Uterus (tissue), 4 donors: ENCODE measurements around the gene TRAF3IP3. TPM values are rescaled to one million over a fixed set of nuclear protein-coding genes. Genes with fewer than 3 reads are reported as not detected.

Experiments used
- DNase-seq, 2 donors: peaks; one replicate each; pipeline ENCODE4 v3.0.0-alpha.2; 2019 to 2020
- H3K27ac ChIP-seq, 2 donors: fragments of 200-600 bp; sonication (generic); 1 replicate in 1 of 2; 2 replicates in 1 of 2; pipeline ENCODE4 v1.5.1; 2016 to 2018
- H3K27me3 ChIP-seq, 2 donors: fragments of 200-600 bp; sonication (generic); one replicate each; pipeline ENCODE4 v1.5.1; 2018 to 2019; ENCODE audit warnings: control low read depth in 1 of 2
- H3K36me3 ChIP-seq, 2 donors: fragments of 200-600 bp; sonication (generic); one replicate each; pipeline ENCODE4 v1.5.1; 2019; ENCODE audit warnings: control low read depth in 1 of 2
- H3K4me1 ChIP-seq, 2 donors: fragments of 200-600 bp; sonication (generic); one replicate each; pipeline ENCODE4 v1.5.1; 2018 to 2019; ENCODE audit warnings: control low read depth in 1 of 2
- H3K4me3 ChIP-seq, 2 donors: fragments of 200-600 bp; sonication (generic); 1 replicate in 1 of 2; 2 replicates in 1 of 2; pipeline ENCODE4 v1.5.1; 2018 to 2019; ENCODE audit warnings: mild to moderate bottlenecking in 1 of 2
- H3K9me3 ChIP-seq, 2 donors: fragments of 200-600 bp; sonication (generic); one replicate each; pipeline ENCODE4 v1.5.1; 2019; ENCODE audit warnings: control low read depth in 1 of 2
- POLR2A ChIP-seq, 2 donors: fragments of 450-650 bp; IDR thresholded peaks; one replicate each; pipeline ENCODE4 v1.6.1; 2016; ENCODE audit warnings: antibody characterized with exemption in 2 of 2, mild to moderate bottlenecking in 1 of 2, moderate library complexity in 1 of 2
- intact Hi-C: fragments of 100-400 bp; cut with DNase I; formaldehyde crosslinking; loops from one replicate; pipeline ENCODE4 v1.15.1; 2023; ENCODE audit warnings: low total_unique reads
- total RNA-seq, 4 donors: library from RNA; depleted of rRNA in 3 of 4; stranded (reverse); fragments of >200 nt in 3 of 4; gene quantifications; one replicate each; pipeline versions ENCODE4 v1.1.0 to v1.2.4, GENCODE V29; 2014 to 2023
- TF ChIP-seq, protein P1 (sequence below), 4 experiments: fragments of 200-600 bp in 2 of 4; fragments of 450-650 bp in 2 of 4; sonication (generic) in 2 of 4; IDR thresholded peaks; one replicate each; pipeline ENCODE4 v1.5.1; 2016 to 2019; ENCODE audit warnings: antibody characterized with exemption in 4 of 4, mild to moderate bottlenecking in 2 of 4, moderate library complexity in 1 of 4
- donor health status: DM: yes; HTN: yes; CAD: no.

Gene TRAF3IP3
- total RNA-seq, 4 donors from 2014 or later: 1.3 to 3.2 (median 1.3) TPM; not detected in 1

- DNase-seq: no peak
- Histone ChIP-seq H3K36me3 (no peaks in the 10 kb centered on the region), H3K4me1 (no peaks in the 10 kb centered on the region), H3K27me3 (no peaks in the 10 kb centered on the region), H3K4me3 (no peak overlapping the region), H3K9me3 (no peaks in the 10 kb centered on the region), H3K27ac (no peak overlapping the region)
- TF ChIP-seq POLR2A (IDR thresholded peaks at IDR 0.05): no peak
- TF ChIP-seq, protein P1, sequence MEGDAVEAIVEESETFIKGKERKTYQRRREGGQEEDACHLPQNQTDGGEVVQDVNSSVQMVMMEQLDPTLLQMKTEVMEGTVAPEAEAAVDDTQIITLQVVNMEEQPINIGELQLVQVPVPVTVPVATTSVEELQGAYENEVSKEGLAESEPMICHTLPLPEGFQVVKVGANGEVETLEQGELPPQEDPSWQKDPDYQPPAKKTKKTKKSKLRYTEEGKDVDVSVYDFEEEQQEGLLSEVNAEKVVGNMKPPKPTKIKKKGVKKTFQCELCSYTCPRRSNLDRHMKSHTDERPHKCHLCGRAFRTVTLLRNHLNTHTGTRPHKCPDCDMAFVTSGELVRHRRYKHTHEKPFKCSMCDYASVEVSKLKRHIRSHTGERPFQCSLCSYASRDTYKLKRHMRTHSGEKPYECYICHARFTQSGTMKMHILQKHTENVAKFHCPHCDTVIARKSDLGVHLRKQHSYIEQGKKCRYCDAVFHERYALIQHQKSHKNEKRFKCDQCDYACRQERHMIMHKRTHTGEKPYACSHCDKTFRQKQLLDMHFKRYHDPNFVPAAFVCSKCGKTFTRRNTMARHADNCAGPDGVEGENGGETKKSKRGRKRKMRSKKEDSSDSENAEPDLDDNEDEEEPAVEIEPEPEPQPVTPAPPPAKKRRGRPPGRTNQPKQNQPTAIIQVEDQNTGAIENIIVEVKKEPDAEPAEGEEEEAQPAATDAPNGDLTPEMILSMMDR (IDR thresholded peaks at IDR 0.05): no peak
- intact Hi-C loops: no loop called here
These were observed 6.6 kb upstream of the TRAF3IP3 start for GRCh38 chr1:209749205-209749604.

GRCh38 chr1:209749670-209750323 lies 6.1 kb upstream of the TRAF3IP3 start:
- Histone ChIP-seq H3K27me3 (no peaks in the 10 kb centered on the region), H3K4me1 (no peaks in the 10 kb centered on the region), H3K36me3 (no peaks in the 10 kb centered on the region), H3K9me3 (no peaks in the 10 kb centered on the region), H3K4me3 (no peak overlapping the region), H3K27ac (no peak overlapping the region)
- no peak for DNase-seq
- intact Hi-C loops: no loop called here
- TF ChIP-seq POLR2A (IDR thresholded peaks at IDR 0.05): no peak
- TF ChIP-seq, protein P1 (IDR thresholded peaks at IDR 0.05): no peak

DNA sequence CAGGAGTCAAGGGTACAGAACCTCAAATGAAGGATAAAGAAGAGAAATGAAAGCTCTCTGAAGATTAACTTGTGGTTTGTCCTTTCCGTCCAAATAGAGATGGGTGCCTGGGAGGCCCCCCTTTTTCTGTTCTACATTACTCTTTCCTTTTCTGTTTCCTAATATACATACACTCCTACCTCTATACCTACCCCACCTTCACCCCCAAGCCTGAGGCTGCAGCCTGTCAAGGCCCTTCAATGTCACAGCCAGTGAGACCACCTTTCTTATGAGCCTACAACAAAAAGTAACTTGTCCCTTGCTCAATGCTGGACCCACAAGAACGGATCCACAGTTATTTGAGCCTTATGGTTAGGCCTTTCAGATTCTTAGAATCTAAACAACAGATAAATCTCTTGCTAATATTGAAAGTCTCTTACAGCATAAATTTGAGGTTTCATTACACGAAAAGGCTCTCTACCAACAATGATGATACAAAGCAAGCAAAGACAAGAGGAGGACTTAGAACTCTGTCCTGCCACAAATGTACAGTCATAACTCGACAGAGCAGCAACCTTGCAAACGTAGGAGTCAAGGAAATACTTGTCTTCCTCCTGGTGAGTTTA lies 4.1 kb upstream of the TRAF3IP3 start:
- Histone ChIP-seq H3K27ac (no peak overlapping the region), H3K9me3 (no peaks in the 10 kb centered on the region), H3K4me1 (no peaks in the 10 kb centered on the region), H3K36me3 (no peaks in the 10 kb centered on the region), H3K27me3 (no peaks in the 10 kb centered on the region), H3K4me3 (no peak overlapping the region)
- intact Hi-C loops: no loop called here
- TF ChIP-seq, protein P1 (IDR thresholded peaks at IDR 0.05): no peak
- TF ChIP-seq POLR2A (IDR thresholded peaks at IDR 0.05): no peak
- no peak for DNase-seq

- H3K27me3 ChIP-seq: no peaks in the 10 kb centered on the region
- DNase-seq: no peak
- no peak for TF ChIP-seq POLR2A (IDR thresholded peaks at IDR 0.05)
- TF ChIP-seq, protein P1 (IDR thresholded peaks at IDR 0.05): no peak
- H3K9me3 ChIP-seq: no peaks in the 10 kb centered on the region
- no peaks in the 10 kb centered on the region for H3K36me3 ChIP-seq
- no peaks in the 10 kb centered on the region for H3K4me1 ChIP-seq
- no peak overlapping the region for H3K27ac ChIP-seq
- intact Hi-C loops: no loop called here
- H3K4me3 ChIP-seq: no peak overlapping the region
These were observed 3.0 kb upstream of the TRAF3IP3 start for GRCh38 chr1:209752890-209753289.

DNA sequence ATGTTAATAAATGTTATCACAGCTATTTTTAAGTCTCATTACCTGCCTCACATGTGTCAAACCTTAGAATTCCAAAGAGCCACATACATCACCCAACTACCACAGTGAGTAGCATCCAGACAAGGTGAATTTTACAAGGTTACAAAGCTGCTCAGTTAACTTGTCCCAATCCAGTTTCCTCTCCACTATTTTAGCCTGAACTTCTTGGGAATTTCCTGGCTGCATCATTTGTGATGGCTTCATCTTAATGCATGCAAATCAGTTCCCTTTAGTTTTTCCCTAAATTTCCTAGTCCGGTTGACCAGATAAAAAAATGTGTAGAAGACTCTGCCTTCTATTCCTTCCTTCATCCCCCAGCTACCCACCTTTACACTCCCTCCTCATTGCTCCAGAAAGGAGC lies 597 bp upstream of the TRAF3IP3 start:
- Histone ChIP-seq H3K27ac (no peak overlapping the region), H3K36me3 (no peaks in the 10 kb centered on the region), H3K9me3 (no peaks in the 10 kb centered on the region), H3K4me3 (no peak overlapping the region), H3K27me3 (no peaks in the 10 kb centered on the region), H3K4me1 (no peaks in the 10 kb centered on the region)
- intact Hi-C loops: no loop called here
- no peak for TF ChIP-seq POLR2A (IDR thresholded peaks at IDR 0.05)
- TF ChIP-seq, protein P1 (IDR thresholded peaks at IDR 0.05): no peak
- no peak for DNase-seq
